H1 (cell line): ENCODE data around the gene RPS6KA4. TPM values are rescaled to one million over a fixed set of nuclear protein-coding genes. Genes with fewer than 3 reads are reported as not detected.

Experiments used
- CTBP2 ChIP-seq: IDR thresholded peaks from 2 replicates; pipeline ENCODE4 v1.7.0; 2011; ENCODE audit warnings: borderline replicate concordance, mild to moderate bottlenecking, moderate library complexity, mixed read lengths, low read length; ENCODE audit not compliant: insufficient read depth, insufficient read length
- RXRA ChIP-seq: IDR thresholded peaks from 2 replicates; pipeline ENCODE4 v1.6.1; 2011; ENCODE audit warnings: low read depth, mild to moderate bottlenecking, low read length, moderate library complexity; ENCODE audit not compliant: insufficient read depth
- TAF7 ChIP-seq: optimal IDR thresholded peaks from 2 replicates; pipeline ENCODE3; 2011; ENCODE audit warnings: low read depth, mild to moderate bottlenecking, inconsistent platforms, low read length, moderate library complexity, borderline replicate concordance
- TBP ChIP-seq: IDR thresholded peaks from 2 replicates; pipeline ENCODE4 v1.6.1; 2011; ENCODE audit warnings: low read depth, low read length, improper control_type of control experiment
- TCF12 ChIP-seq: IDR thresholded peaks from 2 replicates; pipeline ENCODE4 v1.6.1; 2011; ENCODE audit warnings: low read depth, mild to moderate bottlenecking, low read length
- polyA plus RNA-seq, 7 experiments: library from polyadenylated mRNA; depleted of rRNA in 3 of 7; stranded (reverse) in 5 of 7; unstranded in 2 of 7; fragments of >200 nt in 5 of 7; fragments of 200-250 nt in 2 of 7; gene quantifications; 1 replicate in 5 of 7; 2 replicates in 1 of 7; 4 replicates in 1 of 7; pipeline versions ENCODE4 v1.2.1 to v1.2.3, GENCODE V29; 2011 to 2013; ENCODE audit warnings: missing spikeins in 2 of 7, mixed read lengths in 2 of 7
- total RNA-seq: library from RNA; stranded (reverse); fragmentation: NEBNext Ultra II Directional; extraction: Animal tissue kit (Norgen Biotek cat#: 25700); gene quantifications from 2 replicates; pipeline ENCODE4 v1.2.1, GENCODE V29; 2021

The RPS6KA4 gene
- total and polyA plus RNA-seq, 2 of the 8 experiments (the other 6 are each of a cell fraction or from before 2014, with no cell fraction given), result 8.2 to 12.6 TPM

DNA sequence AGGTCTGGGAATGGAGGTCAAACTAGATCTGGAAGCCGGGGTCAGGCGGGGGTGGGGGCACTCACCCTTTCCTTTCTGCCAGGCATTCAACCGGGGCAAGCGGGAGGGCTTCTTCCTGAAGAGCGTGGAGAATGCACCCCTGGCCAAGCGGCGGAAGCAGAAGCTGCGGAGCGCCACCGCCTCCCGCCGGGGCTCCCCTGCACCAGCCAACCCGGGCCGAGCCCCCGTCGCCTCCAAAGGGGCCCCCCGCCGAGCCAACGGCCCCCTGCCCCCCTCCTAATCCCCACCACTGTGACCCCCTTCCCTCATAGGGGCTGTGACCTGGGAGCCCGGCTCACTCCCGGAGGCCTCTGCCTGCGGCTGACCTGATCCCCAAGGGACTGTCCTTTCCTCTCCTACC is 12.2 kb downstream of the RPS6KA4 start (continued):
- TF ChIP-seq TAF7, result no peak
- TF ChIP-seq TBP, result no peak
- no peak for TF ChIP-seq TCF12
- TF ChIP-seq RXRA, result no peak
- no peak for TF ChIP-seq CTBP2
- TF ChIP-seq, all 59 proteins: peak for 0
